H1 (cell line): Measurements from ENCODE around the gene C15orf62. TPM values are rescaled to one million over a fixed set of nuclear protein-coding genes. Genes with fewer than 3 reads are reported as not detected.

Source experiments
- CREB1 ChIP-seq: IDR thresholded peaks from 2 replicates; pipeline ENCODE4 v1.6.1; 2012; ENCODE audit warnings: inconsistent platforms
- GTF2F1 ChIP-seq: IDR thresholded peaks from 2 replicates; pipeline ENCODE4 v1.6.1; 2012; ENCODE audit warnings: low read depth, low read length, improper control_type of control experiment, borderline replicate concordance
- NANOG ChIP-seq: IDR thresholded peaks from 2 replicates; pipeline ENCODE4 v1.6.1; 2011; ENCODE audit warnings: low read length, low read depth, mild to moderate bottlenecking, inconsistent platforms; ENCODE audit not compliant: insufficient read depth, poor library complexity, severe bottlenecking
- POLR2A ChIP-seq, 2 experiments: IDR thresholded peaks; 1 replicate in 1 of 2; 2 replicates in 1 of 2; pipeline ENCODE4 v1.6.1; 2011; ENCODE audit warnings: low read depth in 2 of 2, low read length in 2 of 2, mild to moderate bottlenecking in 2 of 2; ENCODE audit errors: control extremely low read depth in 1 of 2
- RXRA ChIP-seq: IDR thresholded peaks from 2 replicates; pipeline ENCODE4 v1.6.1; 2011; ENCODE audit warnings: low read depth, mild to moderate bottlenecking, low read length, moderate library complexity; ENCODE audit not compliant: insufficient read depth
- polyA plus RNA-seq, 7 experiments: library from polyadenylated mRNA; depleted of rRNA in 3 of 7; stranded (reverse) in 5 of 7; unstranded in 2 of 7; fragments of >200 nt in 5 of 7; fragments of 200-250 nt in 2 of 7; gene quantifications; 1 replicate in 5 of 7; 2 replicates in 1 of 7; 4 replicates in 1 of 7; pipeline versions ENCODE4 v1.2.1 to v1.2.3, GENCODE V29; 2011 to 2013; ENCODE audit warnings: missing spikeins in 2 of 7, mixed read lengths in 2 of 7
- total RNA-seq: library from RNA; stranded (reverse); fragmentation: NEBNext Ultra II Directional; extraction: Animal tissue kit (Norgen Biotek cat#: 25700); gene quantifications from 2 replicates; pipeline ENCODE4 v1.2.1, GENCODE V29; 2021
- TF ChIP-seq, protein P1 (sequence below): fragments of 300-600 bp; sonication (generic); IDR thresholded peaks from 2 replicates; pipeline ENCODE4 v1.7.1; 2012; ENCODE audit warnings: low read length, moderate library complexity, mild to moderate bottlenecking, inconsistent platforms; ENCODE audit not compliant: insufficient replicate concordance
- TF ChIP-seq, protein P2 (sequence below): IDR thresholded peaks from 2 replicates; pipeline ENCODE4 v1.6.1; 2011; ENCODE audit warnings: low read depth, mild to moderate bottlenecking, low read length; ENCODE audit not compliant: insufficient read depth

Gene C15orf62
- total and polyA plus RNA-seq, 2 of the 8 experiments (the other 6 are each of a cell fraction or from before 2014, with no cell fraction given) = 0.06 to 0.56 TPM

GRCh38 chr15:40782609-40783227, 12.9 kb downstream of the C15orf62 start (continued):
- TF ChIP-seq GTF2F1 = no peak
- TF ChIP-seq, protein P1, sequence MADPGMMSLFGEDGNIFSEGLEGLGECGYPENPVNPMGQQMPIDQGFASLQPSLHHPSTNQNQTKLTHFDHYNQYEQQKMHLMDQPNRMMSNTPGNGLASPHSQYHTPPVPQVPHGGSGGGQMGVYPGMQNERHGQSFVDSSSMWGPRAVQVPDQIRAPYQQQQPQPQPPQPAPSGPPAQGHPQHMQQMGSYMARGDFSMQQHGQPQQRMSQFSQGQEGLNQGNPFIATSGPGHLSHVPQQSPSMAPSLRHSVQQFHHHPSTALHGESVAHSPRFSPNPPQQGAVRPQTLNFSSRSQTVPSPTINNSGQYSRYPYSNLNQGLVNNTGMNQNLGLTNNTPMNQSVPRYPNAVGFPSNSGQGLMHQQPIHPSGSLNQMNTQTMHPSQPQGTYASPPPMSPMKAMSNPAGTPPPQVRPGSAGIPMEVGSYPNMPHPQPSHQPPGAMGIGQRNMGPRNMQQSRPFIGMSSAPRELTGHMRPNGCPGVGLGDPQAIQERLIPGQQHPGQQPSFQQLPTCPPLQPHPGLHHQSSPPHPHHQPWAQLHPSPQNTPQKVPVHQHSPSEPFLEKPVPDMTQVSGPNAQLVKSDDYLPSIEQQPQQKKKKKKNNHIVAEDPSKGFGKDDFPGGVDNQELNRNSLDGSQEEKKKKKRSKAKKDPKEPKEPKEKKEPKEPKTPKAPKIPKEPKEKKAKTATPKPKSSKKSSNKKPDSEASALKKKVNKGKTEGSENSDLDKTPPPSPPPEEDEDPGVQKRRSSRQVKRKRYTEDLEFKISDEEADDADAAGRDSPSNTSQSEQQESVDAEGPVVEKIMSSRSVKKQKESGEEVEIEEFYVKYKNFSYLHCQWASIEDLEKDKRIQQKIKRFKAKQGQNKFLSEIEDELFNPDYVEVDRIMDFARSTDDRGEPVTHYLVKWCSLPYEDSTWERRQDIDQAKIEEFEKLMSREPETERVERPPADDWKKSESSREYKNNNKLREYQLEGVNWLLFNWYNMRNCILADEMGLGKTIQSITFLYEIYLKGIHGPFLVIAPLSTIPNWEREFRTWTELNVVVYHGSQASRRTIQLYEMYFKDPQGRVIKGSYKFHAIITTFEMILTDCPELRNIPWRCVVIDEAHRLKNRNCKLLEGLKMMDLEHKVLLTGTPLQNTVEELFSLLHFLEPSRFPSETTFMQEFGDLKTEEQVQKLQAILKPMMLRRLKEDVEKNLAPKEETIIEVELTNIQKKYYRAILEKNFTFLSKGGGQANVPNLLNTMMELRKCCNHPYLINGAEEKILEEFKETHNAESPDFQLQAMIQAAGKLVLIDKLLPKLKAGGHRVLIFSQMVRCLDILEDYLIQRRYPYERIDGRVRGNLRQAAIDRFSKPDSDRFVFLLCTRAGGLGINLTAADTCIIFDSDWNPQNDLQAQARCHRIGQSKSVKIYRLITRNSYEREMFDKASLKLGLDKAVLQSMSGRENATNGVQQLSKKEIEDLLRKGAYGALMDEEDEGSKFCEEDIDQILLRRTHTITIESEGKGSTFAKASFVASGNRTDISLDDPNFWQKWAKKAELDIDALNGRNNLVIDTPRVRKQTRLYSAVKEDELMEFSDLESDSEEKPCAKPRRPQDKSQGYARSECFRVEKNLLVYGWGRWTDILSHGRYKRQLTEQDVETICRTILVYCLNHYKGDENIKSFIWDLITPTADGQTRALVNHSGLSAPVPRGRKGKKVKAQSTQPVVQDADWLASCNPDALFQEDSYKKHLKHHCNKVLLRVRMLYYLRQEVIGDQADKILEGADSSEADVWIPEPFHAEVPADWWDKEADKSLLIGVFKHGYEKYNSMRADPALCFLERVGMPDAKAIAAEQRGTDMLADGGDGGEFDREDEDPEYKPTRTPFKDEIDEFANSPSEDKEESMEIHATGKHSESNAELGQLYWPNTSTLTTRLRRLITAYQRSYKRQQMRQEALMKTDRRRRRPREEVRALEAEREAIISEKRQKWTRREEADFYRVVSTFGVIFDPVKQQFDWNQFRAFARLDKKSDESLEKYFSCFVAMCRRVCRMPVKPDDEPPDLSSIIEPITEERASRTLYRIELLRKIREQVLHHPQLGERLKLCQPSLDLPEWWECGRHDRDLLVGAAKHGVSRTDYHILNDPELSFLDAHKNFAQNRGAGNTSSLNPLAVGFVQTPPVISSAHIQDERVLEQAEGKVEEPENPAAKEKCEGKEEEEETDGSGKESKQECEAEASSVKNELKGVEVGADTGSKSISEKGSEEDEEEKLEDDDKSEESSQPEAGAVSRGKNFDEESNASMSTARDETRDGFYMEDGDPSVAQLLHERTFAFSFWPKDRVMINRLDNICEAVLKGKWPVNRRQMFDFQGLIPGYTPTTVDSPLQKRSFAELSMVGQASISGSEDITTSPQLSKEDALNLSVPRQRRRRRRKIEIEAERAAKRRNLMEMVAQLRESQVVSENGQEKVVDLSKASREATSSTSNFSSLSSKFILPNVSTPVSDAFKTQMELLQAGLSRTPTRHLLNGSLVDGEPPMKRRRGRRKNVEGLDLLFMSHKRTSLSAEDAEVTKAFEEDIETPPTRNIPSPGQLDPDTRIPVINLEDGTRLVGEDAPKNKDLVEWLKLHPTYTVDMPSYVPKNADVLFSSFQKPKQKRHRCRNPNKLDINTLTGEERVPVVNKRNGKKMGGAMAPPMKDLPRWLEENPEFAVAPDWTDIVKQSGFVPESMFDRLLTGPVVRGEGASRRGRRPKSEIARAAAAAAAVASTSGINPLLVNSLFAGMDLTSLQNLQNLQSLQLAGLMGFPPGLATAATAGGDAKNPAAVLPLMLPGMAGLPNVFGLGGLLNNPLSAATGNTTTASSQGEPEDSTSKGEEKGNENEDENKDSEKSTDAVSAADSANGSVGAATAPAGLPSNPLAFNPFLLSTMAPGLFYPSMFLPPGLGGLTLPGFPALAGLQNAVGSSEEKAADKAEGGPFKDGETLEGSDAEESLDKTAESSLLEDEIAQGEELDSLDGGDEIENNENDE = no peak
- TF ChIP-seq, protein P2, sequence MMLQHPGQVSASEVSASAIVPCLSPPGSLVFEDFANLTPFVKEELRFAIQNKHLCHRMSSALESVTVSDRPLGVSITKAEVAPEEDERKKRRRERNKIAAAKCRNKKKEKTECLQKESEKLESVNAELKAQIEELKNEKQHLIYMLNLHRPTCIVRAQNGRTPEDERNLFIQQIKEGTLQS = no peak
- TF ChIP-seq CREB1 = no peak
- no peak for TF ChIP-seq NANOG
- TF ChIP-seq POLR2A (IDR thresholded peaks at IDR 0.05; ENCODE audit: control extremely low read depth in 1 of 2, low read depth in 2 of 2, low read length in 2 of 2) = no peak
- TF ChIP-seq RXRA = no peak
